HG03571 (cell line): ENCODE data around the gene EPB41L5.
"Not testable (repeated sequence)": the region's sequence is repeated elsewhere in the genome, so short reads cannot be mapped to it uniquely, and the experiment has no call there.

ENCODE experiments used
- ATAC-seq: cut with Tn5 transposase; IDR thresholded peaks from one replicate; pipeline ENCODE4 v1.9.1; 2021; ENCODE audit not compliant: unreplicated experiment

Gene EPB41L5

DNA sequence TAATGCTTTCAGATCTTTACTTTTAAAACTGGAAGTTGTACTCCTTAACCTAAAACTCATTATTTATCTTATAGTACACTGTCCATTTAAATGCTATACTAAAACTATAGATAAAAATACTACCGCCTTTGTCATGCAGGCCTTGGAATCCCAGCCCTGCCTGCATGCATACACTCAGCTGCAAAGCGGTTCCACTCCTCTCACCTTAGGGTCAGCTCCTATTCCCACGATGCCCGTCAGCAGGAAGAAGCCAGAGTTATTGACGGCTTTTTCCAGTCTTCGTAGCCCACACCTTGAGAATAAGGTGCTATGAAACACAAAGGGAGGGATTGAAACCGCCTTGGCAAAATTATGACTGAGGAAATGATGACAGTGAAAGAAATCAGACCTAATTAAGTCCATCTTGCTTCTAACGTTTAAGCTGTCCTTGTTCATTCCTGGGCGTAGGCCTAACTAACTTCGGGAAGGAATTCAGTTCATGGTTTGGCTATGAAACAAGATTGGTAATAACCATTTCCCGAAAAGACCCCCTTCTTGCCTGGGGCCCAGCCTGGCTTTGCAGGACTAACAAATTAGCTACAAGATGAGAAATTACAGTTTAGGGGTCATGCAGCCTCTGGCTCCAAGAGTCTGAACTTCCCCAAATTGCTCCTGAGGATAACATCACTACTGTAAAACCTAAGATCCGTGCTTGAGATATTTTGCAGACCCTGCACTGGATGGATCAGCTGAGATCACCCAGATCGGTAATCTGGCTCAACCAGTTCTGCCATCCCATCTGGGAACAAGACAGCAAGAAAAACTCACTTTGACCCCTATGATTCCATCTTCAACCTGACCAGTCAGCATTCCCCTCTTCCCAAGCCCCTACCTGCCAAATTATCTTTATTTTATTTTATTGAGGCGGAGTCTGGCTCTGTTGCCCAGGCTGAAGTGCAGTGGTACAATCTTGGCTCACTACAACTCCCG, 17.1 kb downstream of the EPB41L5 start:
- no peak for ATAC-seq

DNA sequence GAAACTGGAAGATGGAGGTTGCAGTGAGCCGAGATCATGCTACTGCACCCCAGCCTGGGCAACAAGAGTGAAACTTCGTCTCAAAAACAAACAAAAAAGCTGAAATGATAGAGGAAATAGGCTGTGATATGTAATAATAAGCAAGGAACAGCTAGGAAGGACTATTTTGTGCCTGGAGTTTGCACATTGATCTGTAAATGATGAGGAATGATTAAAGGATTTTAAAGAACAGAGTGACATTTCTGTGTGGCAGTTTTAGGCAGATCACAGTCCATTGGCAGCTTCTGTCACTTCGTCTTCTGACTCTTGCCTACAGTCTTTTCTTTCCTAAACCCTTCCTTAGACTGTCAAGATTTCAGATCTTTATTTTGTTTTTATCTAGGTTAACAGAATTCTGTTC, 19.4 kb downstream of the EPB41L5 start:
- no peak for ATAC-seq

DNA sequence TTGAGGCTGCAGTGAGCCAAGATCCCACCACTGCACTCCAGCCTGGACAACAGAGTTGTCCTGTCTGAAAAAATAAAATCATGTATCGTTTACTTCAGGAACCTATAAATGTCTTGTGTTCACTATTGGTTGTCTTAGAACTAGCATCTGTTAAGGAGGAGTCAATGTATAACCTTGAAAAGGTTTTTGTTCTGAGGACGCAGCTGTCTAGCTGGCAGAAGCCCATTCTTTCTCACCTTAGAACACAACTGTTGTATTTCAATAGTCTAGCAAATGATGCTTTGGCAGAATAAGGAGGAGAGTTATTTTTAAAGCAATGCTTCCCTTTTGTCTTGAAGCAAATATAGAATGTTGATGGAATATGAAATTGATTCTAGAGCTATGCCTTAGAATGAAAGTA, 21.1 kb downstream of the EPB41L5 start:
- ATAC-seq = no peak

GRCh38 chr2:120034621-120035020, 21.7 kb downstream of the EPB41L5 start:
- ATAC-seq = no peak

DNA sequence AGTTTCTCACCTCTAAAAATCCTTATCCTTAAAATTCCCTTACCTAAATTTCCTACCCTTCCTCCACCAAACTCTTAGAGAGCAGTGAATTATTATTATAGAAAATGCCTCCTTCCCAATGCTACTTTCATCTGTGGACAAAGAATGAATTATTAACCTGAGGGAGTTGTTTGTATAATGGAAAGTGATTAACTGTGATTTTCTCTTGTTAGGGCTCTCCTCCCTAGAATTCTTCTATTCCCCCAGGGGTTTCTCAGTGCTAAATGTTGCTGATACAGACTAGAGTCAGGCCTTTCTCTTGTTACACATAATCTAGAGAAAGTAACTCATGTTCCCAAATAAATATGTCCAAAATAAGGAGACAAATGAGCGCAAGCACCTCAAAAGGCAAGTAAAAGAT, 23.3 kb downstream of the EPB41L5 start:
- no peak for ATAC-seq

- no peak for ATAC-seq
Observed at GRCh38 chr2:120037995-120038541, 25.2 kb downstream of the EPB41L5 start.

DNA sequence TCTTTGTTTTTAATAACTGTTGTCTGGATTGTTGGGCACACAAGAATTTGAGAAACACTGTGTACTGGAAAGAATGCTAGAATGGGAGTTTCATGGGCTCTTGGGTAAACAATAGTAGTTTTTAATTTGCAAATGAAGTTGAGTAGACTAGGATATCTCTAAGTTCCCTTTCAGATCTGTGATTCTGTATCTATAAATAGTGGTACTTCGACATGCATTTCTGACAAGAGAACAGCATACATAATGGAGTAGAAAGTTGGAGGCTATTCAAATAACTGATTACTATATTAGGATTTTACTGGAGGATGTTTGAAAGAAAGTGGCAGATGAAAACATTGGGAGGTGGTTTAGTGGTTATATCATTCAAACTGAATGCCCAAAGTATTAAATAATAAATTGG, 29.5 kb downstream of the EPB41L5 start:
- ATAC-seq = no peak

DNA sequence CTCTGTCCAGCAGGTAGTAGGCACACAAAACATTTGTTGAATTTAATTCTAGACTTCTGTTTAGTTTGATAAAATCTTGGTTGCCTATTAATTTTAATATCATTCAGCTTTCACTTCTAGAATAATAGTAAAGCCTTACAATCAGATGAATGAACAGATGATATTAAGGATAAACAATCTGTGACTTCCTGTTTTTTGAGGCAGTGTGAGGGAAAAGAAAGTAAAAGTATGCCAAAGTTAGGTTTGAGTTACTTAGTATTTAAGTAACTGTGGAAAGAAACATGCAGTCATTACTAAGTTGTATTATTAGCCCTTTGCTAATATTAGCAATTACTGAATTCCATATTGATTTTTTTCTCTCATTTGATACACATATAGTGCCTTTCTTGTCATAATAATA, 31.5 kb downstream of the EPB41L5 start:
- no peak for ATAC-seq

GRCh38 chr2:120045775-120046174, 32.9 kb downstream of the EPB41L5 start:
- not testable (repeated sequence) for ATAC-seq

GRCh38 chr2:120046252-120046651, 33.4 kb downstream of the EPB41L5 start:
- ATAC-seq = not testable (repeated sequence)

- no peak for ATAC-seq
Observed at GRCh38 chr2:120052597-120052996, 39.7 kb downstream of the EPB41L5 start.

- no peak for ATAC-seq
Observed at GRCh38 chr2:120053891-120054290, 41.0 kb downstream of the EPB41L5 start.

- no peak for ATAC-seq
Observed at GRCh38 chr2:120059483-120059882, 46.6 kb downstream of the EPB41L5 start.

DNA sequence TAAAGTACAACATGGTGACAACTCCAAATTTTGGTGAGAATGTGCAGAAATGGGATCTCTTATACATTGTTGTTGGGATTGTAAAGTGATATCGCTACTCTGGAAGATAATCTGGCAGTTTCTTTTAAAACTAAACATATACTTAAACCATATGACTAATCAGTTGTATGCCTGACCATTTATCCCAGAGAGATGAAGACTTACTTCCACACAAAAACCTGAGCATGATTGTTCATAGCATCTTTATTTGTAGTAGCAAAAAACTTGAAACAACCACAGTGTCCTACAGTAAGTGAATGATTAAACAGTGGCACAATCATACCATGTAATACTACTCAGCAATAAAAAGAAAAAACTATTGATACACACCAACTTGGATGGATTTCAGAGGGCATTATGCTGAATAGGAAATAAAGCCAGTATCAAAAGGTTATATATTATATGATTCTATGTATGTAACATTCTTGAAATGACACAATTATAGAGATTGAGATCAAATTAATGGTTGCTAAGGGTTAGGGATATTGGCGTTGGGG, 47.3 kb downstream of the EPB41L5 start:
- ATAC-seq = no peak

DNA sequence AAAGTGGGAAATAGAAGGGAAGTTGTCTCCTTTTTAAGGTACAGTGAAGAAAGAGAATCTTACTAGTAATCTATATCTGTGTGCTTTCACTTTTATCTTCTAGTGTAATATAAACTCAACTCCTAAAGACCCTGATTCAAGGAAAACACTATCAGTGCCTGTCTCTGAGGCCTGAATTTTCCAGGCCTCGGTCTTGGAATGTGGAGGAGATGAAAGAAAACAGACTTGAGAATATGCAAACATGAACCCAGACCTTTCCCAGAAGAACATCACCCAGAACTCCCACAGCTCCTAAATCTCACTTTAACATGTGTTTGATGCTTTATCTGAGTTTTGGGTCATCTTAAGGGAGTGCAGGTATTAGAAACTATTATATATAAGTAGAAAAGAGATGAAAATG, 51.8 kb downstream of the EPB41L5 start:
- ATAC-seq = no peak

DNA sequence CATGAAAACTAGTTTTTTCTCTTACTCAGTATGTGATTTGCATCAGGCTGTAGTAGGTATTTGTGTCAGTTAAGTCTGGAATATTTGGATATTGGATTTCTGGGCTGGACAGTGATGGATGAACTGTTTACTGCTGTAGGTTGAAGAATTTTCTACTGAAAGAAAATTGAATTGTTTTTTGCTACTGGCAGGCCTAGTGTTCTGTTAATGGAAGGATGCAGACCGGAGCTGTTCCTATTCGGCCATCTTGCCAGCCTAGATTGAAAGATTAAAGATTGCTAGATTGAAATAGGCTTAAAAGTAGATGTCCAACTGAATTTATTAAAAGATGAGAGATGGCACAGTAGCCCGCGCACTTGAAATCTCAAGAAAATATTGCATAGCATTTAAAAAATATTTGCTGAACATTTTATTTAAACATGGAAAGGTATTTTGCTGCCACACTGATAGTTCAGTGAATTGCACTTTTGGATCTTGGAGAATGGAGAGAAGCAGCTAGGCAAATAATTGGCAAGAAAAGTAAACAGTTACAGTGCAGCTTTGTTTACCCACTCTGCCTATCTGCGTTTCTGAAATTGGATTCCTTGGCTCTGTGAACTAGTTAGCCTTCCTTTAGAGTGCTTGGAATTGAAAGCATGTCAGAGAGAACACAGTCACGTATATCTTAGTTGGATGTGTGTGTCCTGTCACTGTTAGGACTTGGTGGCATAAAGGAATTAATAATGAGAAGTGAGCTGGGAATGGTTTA, 54.1 kb downstream of the EPB41L5 start:
- ATAC-seq = no peak

GRCh38 chr2:120068040-120068658, 55.3 kb downstream of the EPB41L5 start:
- not testable (repeated sequence) for ATAC-seq

GRCh38 chr2:120075545-120075944, 62.7 kb downstream of the EPB41L5 start:
- ATAC-seq = no peak

DNA sequence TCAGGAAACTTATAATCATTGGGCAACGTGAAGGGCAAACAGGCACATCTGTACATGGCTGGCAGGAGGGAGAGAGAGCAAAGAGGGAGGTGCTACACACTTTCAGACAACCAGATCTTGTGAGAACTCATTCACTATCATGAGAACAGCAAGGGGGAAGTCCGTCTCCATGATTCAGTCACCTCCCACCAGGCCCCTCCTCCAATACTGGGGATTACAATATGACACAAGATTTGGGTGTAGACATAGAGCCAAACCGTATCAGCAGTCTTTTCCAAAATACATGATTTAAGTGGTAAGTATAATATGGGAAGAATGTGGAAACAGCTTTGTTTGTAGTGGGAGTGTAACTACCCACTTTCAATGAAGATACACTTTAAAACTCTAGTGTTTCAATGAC, 65.0 kb downstream of the EPB41L5 start:
- ATAC-seq = no peak

- no peak for ATAC-seq
Observed at GRCh38 chr2:120079647-120080046, 66.8 kb downstream of the EPB41L5 start.

DNA sequence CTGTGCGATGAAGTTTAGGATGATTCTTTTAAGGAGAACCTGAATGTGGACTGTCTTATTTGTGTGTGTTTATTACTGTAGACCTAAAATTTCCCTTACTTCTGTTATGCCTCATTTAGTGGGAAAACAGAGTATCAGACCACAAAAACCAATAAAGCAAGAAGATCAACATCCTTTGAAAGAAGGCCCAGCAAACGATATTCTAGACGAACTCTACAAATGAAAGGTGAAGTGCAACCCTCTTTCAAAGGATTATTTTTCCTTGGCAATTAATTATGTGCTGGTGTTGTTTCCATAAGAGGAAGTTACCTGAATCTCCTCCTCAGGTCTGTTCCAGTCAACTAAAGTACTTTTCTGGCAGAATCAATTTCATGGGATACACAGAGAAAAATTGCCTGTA, 78.6 kb downstream of the EPB41L5 start:
- ATAC-seq = no peak
